Aortic smooth muscle cell (primary cell): ENCODE results near the gene PTGER3. TPM values are rescaled to one million over a fixed set of nuclear protein-coding genes. Genes with fewer than 3 reads are reported as not detected.

ENCODE experiments used
- total RNA-seq: library from RNA; depleted of rRNA; stranded (reverse); fragments of >200 nt; gene quantifications from 2 replicates; pipeline ENCODE4 v1.2.3, GENCODE V29; 2014

Gene PTGER3
- 0.13 and 0.37 TPM in 2 replicates for total RNA-seq

GRCh38 chr1:71047635-71048607 is at the start of gene PTGER3:
Gene PTGER3 (minus strand): TSS chr1:71047816. CDS start chr1:71047577, 239 bp downstream.

DNA sequence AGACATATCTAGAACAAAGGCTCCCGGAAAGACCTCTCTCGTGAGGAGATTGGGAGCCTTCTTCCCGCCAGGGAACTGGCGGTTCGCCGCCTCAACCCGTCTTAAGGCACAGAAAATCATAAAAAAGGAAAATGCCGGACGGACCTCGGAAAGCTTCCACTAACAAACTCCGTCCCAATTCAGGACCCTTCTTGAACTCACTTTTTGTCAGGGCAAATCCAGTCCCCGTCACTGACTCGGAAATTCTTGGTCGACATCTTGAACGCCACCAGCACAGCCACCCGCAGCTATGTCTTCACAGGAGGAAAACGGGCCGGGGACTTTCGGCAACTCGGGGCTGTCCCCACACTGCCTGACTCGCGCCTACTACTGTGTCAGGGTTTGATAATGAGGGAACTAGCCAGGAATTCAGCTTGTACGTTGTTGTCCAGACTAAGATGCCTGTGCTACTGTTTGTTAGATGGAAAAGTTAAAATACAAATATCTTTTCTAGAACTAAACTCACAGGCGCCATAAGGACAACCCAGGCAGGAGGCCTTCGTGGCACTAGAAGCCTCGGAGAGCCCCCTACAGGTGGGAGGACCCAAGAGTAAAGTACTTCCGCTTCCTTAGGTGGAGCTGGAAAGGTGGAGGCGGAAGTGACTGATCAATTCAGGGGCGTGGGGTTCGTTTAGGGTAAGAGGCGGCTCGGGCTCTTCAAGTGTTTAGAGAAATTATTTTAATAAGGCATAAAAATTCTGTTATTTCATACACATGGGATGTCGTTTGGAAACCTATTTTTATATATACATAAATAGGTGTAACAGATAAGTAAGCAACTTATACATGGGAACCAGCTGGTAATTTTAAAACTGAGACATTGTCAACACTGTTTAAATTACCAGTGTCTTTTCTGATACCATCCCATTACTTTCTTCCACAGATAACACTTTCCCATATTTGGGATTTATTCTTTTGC is 33.4 kb upstream of the PTGER3 start, which contains the start of gene ZRANB2:
Gene ZRANB2 (minus strand): TSS at position 297 of the 958 bp plus-strand sequence. CDS start 40 bp downstream, at position 257.

Other genes with a start within 250 kb of the PTGER3 start
- 36.1 and 38.1 TPM in 2 replicates for gene ZRANB2, start 33.2 kb upstream of the PTGER3 start, total RNA-seq